Naive B cell (primary cell): ENCODE data around the gene POLR2I. TPM values are rescaled to one million over a fixed set of nuclear protein-coding genes. Genes with fewer than 3 reads are reported as not detected.

Source experiments
- ATAC-seq, 2 donors: fragments of 150-1000 bp; cut with Tn5 transposase; 2 replicates each; pipeline ENCODE4 v1.10.0; 2021; ENCODE audit warnings: low read depth in 2 of 2, mild to moderate bottlenecking in 2 of 2, moderate library complexity in 2 of 2
- DNase-seq: peaks from one replicate; pipeline ENCODE4 v3.0.0; 2022
- H3K27ac Mint-ChIP-seq, 6 donors: one replicate each; pipeline ENCODE4 v1.8.0; 2020 to 2022; ENCODE audit warnings: mild to moderate bottlenecking in 6 of 6, mixed read lengths in 6 of 6, moderate library complexity in 5 of 6, inconsistent platforms in 2 of 6
- H3K27me3 Mint-ChIP-seq, 3 donors: one replicate each; pipeline ENCODE4 v1.8.0; 2021 to 2022; ENCODE audit warnings: mixed read lengths in 3 of 3, mild to moderate bottlenecking in 1 of 3
- H3K36me3 Mint-ChIP-seq, 2 donors: one replicate each; pipeline ENCODE4 v1.8.0; 2020 to 2022; ENCODE audit warnings: mixed read lengths in 2 of 2, inconsistent platforms in 1 of 2, mild to moderate bottlenecking in 1 of 2
- H3K4me1 Mint-ChIP-seq, 3 donors: one replicate each; pipeline ENCODE4 v1.8.0; 2020 to 2022; ENCODE audit warnings: mixed read lengths in 3 of 3, inconsistent platforms in 1 of 3, mild to moderate bottlenecking in 1 of 3, moderate library complexity in 1 of 3
- H3K4me3 Mint-ChIP-seq, 8 donors: one replicate each; pipeline ENCODE4 v1.8.0; 2020 to 2022; ENCODE audit warnings: mild to moderate bottlenecking in 8 of 8, mixed read lengths in 8 of 8, moderate library complexity in 8 of 8, inconsistent platforms in 2 of 8
- H3K9me3 Mint-ChIP-seq, 7 donors: one replicate each; pipeline ENCODE4 v1.8.0; 2020 to 2022; ENCODE audit warnings: mixed read lengths in 7 of 7, mild to moderate bottlenecking in 5 of 7, inconsistent platforms in 2 of 7, moderate library complexity in 1 of 7
- polyA plus RNA-seq, 6 donors: library from polyadenylated mRNA; unstranded; fragments of 300-500 nt; fragmentation: Illumina TruSeq; gene quantifications; one replicate each; pipeline ENCODE4 v1.2.3, GENCODE V29; 2021; ENCODE audit warnings: low read depth in 6 of 6

The POLR2I gene
- polyA plus RNA-seq, 6 donors from 2014 or later, result 112 to 139 (median 126) TPM

DNA sequence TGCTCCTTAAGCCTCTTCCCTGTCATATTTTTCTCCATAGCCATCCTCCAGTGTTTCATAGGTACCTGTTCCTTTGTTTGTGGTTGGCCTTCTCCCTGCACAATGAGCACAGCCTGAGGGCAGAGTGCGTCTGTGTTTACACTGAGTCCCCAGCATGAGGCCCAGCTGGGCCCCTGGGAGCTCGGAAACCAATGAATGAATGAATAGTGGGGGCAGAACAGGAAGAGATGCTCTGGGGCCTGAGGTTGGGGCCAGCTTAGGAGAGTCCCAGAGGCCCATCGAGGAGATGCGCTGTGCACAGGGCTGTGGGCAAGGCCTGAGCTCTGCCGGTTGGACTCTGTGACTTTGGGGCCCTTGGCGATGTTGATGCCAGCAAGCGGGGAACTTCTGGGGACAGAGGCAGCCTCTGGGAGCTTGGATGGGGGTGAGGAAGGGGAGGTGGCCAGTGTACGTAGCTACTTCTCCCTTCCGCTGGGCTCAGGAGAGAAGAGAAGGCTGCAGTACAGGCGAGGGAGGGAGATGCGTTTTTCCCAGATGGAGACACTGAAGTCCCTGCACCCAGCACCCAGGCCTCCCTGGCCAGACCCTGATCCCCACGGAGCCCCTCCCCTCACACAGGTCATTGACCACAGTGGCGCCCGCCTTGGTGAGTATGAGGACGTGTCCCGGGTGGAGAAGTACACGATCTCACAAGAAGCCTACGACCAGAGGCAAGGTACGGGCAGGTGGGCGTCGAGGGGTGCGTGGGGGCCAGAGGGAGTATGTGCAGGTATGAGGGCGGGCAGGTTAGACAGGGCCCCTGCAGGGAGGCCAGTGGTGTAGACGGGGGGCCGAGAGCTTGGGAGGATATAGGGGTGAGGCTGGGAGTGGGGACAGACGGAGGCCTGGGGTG is 5.7 kb upstream of the POLR2I start:
- ATAC-seq (no peak), DNase-seq (no peak)
- Mint-ChIP-seq H3K27ac (peak overlapping the region in 1 of 6 donors; percentile 89), H3K27me3 (no peaks in the 10 kb centered on the region), H3K9me3 (no peaks in the 10 kb centered on the region), H3K4me3 (peak overlapping the region in 1 of 8 donors; percentile 27), H3K4me1 (peaks cover 26 to 46% (median 31%) of the 10 kb centered on the region in 3 donors), H3K36me3 (peaks cover 5 to 17% of the 10 kb centered on the region in 2 donors)

DNA sequence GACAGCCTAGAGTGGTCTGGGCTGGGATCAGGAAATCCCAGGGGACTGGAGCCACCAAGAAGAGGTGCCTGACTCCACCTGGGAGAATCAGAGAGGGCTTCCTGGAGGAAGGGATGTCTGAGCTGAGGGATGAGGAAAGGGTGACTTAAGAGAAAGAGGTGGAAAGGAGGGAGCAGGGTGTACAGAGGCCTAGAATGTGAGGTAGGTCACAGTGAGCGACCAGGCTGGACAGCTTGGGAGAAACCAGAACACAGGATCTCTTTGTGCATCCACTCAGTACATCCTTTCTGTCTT is 1.6 kb upstream of the POLR2I start:
- peaks cover 42 to 72% (median 54%) of the 10 kb centered on the region in 3 donors for H3K4me1 Mint-ChIP-seq
- H3K27ac Mint-ChIP-seq, result peak overlapping the region in 5 of 6 donors; percentile 83 to 98 (median 91)
- H3K36me3 Mint-ChIP-seq, result peaks cover 5 to 26% of the 10 kb centered on the region in 2 donors
- H3K9me3 Mint-ChIP-seq, result no peaks in the 10 kb centered on the region
- ATAC-seq, result no peak
- DNase-seq, result no peak
- no peaks in the 10 kb centered on the region for H3K27me3 Mint-ChIP-seq
- peak overlapping the region; percentile 81 to 99 (median 96) for H3K4me3 Mint-ChIP-seq

DNA sequence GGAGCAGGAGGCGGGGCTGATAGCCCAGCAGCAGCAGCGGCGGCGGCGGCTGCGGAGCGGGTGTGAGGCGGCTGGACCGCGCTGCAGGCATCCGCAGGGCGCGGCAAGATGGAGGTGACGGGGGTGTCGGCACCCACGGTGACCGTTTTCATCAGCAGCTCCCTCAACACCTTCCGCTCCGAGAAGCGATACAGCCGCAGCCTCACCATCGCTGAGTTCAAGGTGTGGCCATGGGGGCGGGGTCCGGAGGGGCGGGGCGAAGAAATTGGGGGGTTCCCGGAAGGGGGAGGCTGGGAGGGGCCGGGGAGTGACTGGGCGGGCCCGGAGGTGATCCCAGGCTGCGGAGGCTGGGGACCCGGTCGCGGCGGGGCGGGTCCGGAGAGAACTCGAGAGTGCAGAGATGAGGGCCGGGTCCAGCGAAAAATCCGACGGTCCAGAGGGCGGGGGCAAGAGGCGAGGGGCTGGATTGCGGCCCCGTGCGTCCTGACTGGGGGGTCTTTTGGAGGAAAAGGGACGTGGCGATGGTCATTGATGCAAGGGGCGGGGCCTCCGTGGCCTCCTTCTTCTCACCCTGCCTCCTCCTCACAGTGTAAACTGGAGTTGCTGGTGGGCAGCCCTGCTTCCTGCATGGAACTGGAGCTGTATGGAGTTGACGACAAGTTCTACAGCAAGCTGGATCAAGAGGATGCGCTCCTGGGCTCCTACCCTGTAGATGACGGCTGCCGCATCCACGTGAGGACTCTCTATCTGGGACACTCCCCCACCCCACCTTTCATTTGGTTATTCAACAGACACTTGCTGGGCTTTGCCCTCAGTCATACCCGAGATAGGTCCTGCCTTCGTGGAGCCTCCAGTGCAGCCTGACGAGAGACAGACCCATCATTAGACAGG is 1.0 kb upstream of the POLR2I start, which contains the start of gene TBCB:
Gene TBCB, plus strand, starts transcription at position 16 of the 891 bp plus-strand sequence. Its CDS starts 93 bp downstream, at position 109.
- DNase-seq (no peak), ATAC-seq (peak; percentile 48 to 51)
- H3K27ac Mint-ChIP-seq, result peak within 1 kb of the TSS; percentile 98 to 100 (median 98)
- H3K36me3 Mint-ChIP-seq, result peaks cover 5 to 26% of the 10 kb centered on the region in 2 donors
- H3K4me1 Mint-ChIP-seq, result peaks cover 42 to 68% (median 54%) of the 10 kb centered on the region in 3 donors
- peak within 1 kb of the TSS; percentile 81 to 99 (median 96) for H3K4me3 Mint-ChIP-seq
- H3K9me3 Mint-ChIP-seq, result no peaks in the 10 kb centered on the region
- no peaks in the 10 kb centered on the region for H3K27me3 Mint-ChIP-seq

DNA sequence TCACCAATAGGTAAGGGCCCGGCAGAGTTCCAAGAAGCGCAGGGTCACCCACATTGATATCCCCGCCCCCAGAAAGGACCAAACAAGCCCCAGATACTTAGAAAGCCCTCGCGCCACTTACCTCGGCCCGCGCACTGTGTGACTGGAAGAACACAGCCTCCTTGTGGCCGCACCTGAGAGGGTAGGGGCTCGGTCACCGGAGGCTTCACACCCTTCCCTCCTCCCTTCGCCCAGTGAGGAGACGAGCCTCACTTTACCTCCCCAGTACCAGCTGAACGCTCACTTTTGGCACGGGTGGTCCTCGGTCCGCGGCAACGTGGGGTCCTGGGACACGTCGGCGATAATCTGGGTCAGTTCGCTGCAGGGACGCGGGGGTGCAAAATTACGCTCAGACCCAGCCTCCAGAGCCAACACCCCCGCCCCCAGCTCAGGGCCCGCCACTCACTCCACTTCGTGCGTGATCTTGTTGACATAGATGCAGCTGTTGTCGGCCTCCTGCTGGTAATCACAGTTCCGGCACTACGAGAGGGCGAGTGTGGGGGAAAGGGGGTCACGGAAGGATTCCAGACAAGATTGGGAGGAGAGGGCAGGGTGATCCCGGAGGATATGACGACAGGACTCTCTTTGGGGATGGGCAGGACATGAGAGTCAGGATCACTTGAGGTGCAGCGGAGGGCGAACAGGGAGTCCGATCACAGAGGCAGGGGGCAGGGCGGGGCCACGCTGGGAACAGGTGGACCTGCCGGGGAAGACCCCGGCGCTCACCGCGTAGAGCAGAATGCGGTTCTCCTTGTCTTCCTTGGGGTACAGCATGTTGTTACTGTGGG is 568 bp downstream of the POLR2I start:
- Mint-ChIP-seq H3K9me3 (no peaks in the 10 kb centered on the region), H3K27ac (peak overlapping the region; percentile 98 to 100 (median 98)), H3K4me1 (peaks cover 36 to 54% (median 49%) of the 10 kb centered on the region in 3 donors), H3K4me3 (peak overlapping the region; percentile 81 to 99 (median 96)), H3K36me3 (peaks cover 5 to 18% of the 10 kb centered on the region in 2 donors), H3K27me3 (no peaks in the 10 kb centered on the region)
- ATAC-seq (peak in 1 of 2 donors; percentile 2), DNase-seq (no peak)

DNA sequence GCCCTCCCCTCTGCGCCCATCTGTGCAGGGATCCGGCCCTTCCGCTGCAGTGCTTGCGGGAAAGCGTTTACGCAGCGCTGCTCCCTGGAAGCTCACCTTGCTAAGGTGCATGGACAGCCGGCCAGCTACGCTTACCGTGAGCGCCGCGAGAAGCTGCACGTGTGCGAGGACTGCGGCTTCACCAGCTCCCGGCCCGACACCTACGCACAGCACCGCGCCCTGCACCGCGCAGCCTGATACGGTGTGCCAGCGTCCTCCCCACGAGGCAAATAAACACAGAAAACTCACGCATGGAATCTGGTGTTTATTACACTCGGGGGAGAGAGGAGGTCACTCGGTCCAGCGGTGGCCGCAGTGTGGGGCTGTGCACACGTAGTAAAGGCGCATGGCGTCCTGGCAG is 1.2 kb downstream of the POLR2I start:
- Mint-ChIP-seq H3K9me3 (no peaks in the 10 kb centered on the region), H3K4me3 (peak overlapping the region; percentile 81 to 99 (median 96)), H3K27me3 (no peaks in the 10 kb centered on the region), H3K27ac (peak overlapping the region in 2 of 6 donors; percentile 79 to 98), H3K4me1 (peaks cover 36 to 50% (median 43%) of the 10 kb centered on the region in 3 donors), H3K36me3 (peaks cover 5 to 16% of the 10 kb centered on the region in 2 donors)
- no peak for DNase-seq
- no peak for ATAC-seq

DNA sequence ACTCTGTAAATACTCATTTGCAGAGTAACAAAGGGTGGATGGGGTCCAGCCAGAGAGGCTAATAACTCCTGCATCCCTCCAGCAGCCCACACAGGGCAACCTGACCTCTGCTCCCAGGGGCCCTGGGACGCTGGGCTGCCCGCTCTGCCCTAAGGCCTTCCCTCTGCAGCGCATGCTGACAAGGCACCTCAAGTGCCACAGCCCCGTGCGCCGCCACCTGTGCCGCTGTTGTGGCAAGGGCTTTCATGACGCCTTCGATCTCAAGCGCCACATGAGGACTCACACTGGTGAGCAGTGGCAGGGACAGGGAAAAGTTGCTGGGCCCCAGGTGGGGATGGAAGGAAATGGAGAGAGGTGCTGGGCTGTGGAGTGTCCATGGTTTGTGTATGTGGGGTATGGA is 2.0 kb downstream of the POLR2I start:
- Mint-ChIP-seq H3K27ac (peak overlapping the region in 4 of 6 donors; percentile 12 to 98 (median 72)), H3K9me3 (no peaks in the 10 kb centered on the region), H3K4me1 (peaks cover 33 to 44% (median 42%) of the 10 kb centered on the region in 3 donors), H3K36me3 (peaks cover 0 to 9% of the 10 kb centered on the region in 2 donors), H3K4me3 (peak overlapping the region in 7 of 8 donors; percentile 68 to 96 (median 83)), H3K27me3 (no peaks in the 10 kb centered on the region)
- no peak for DNase-seq
- no peak for ATAC-seq

DNA sequence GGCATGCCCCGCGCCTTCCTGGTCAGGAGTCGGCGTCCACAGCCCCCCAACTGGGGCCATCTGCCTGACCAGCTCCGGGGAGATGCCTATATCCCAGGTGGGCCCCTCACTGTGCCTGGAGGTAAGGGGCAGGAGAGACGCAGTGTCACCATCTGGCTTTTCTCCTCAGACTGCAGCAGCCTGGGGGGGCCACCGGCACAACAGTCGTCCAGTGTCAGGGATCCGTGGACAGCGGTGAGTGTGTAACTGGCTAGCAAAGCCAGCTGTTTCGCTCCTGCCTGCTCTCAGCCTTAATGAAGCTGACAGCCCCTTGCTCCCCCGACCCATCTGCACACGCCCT is 3.5 kb downstream of the POLR2I start:
- no peak for DNase-seq
- peaks cover 0 to 9% of the 10 kb centered on the region in 2 donors for H3K36me3 Mint-ChIP-seq
- no peaks in the 10 kb centered on the region for H3K9me3 Mint-ChIP-seq
- peak overlapping the region in 1 of 8 donors; percentile 88 for H3K4me3 Mint-ChIP-seq
- ATAC-seq, result no peak
- no peak overlapping the region for H3K27ac Mint-ChIP-seq
- peaks cover 27 to 32% (median 29%) of the 10 kb centered on the region in 3 donors for H3K4me1 Mint-ChIP-seq
- H3K27me3 Mint-ChIP-seq, result no peaks in the 10 kb centered on the region

DNA sequence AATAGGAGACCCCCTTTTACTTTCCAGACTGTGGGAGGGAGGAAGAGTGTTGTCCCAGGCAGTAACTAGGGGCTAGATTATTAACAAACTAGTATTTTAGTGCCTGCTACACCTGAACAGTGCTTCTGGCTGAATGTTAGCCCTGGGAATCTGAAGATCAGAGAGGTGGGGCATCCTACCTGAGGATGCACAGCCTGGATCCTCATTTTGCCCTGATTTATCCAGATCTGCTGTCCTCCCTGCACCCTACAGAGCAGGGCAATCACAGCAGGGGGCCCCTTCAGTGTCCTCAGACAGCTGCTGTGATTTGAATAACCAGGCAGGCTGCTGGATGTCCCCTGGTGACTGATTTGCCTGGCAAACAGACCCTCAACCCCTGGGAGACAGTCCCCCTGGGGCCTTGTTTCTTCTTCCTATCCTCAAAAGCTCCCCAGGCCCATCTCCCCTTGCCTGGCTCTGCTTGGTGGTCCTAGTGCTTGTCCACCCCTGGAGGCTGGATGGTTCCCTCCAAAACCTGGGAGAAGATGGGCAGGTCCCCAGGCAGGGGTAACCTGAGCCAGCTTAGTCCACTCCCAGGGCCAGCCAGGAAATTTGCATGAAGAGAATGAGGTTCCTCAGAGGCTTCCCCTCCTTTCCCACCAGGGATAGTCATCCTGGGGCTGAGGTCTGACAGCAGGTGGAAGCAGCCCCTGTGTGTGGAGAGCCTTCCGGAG is 4.0 kb downstream of the POLR2I start, which contains the start of gene OVOL3:
Gene OVOL3, plus strand, starts transcription at position 657 of the 713 bp plus-strand sequence. CDS start 60 bp downstream, outside the sequence.
- DNase-seq, result no peak
- peak within 1 kb of the TSS in 3 of 8 donors; percentile 76 to 88 (median 81) for H3K4me3 Mint-ChIP-seq
- no peaks in the 10 kb centered on the region for H3K27me3 Mint-ChIP-seq
- ATAC-seq, result no peak
- peaks cover 0 to 9% of the 10 kb centered on the region in 2 donors for H3K36me3 Mint-ChIP-seq
- no peaks in the 10 kb centered on the region for H3K9me3 Mint-ChIP-seq
- H3K27ac Mint-ChIP-seq, result peak within 1 kb of the TSS in 1 of 6 donors; percentile 69
- H3K4me1 Mint-ChIP-seq, result peaks cover 24 to 26% (median 26%) of the 10 kb centered on the region in 3 donors

DNA sequence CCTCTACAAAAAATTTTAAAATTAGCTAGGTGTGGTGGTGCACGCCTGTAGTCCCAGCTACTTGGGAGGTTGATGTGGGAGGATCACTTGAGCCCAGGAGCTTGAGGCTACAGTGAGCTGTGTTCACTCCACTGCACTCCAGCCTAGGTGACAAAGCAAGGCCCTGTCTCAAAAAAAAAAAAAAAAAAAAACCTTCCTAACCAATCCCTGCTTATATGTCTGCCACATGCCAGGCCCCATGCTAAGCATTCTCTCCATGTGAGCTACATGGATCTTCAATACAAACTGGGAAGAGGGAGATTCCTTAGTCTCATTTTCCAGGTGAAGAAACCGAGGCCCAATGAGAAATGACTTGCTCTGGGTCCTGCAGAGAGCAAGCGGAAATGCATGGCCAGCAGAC is 6.0 kb downstream of the POLR2I start:
- Mint-ChIP-seq H3K4me1 (peaks cover 10 to 11% (median 10%) of the 10 kb centered on the region in 3 donors), H3K4me3 (peak overlapping the region in 1 of 8 donors; percentile 20), H3K27ac (no peak overlapping the region)

DNA sequence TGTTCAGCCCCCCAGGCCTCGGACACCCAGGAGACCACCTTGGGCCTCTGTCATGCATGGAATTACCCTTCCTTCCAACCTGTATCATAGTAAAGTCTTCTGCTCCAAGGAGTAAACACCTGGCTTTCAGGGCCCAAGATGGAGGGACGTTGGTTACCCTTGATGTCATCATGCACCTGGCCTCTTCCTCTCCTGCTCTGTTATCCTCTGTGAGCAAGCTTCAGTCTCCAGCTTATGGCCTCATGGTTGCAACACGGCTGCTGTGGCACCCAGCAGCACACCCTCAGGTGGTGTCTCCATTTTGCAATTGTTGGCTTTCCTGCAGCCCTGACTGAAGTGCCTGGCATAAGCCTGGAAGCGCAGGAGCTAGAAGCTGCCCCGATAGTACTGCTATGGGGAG is 7.7 kb downstream of the POLR2I start:
- peaks cover 0 to 3% (median 0%) of the 10 kb centered on the region in 3 donors for H3K4me1 Mint-ChIP-seq
- no peak overlapping the region for H3K27ac Mint-ChIP-seq
- ATAC-seq (no peak), DNase-seq (no peak)
- no peaks in the 10 kb centered on the region for H3K36me3 Mint-ChIP-seq
- H3K9me3 Mint-ChIP-seq, result no peaks in the 10 kb centered on the region
- H3K27me3 Mint-ChIP-seq, result no peaks in the 10 kb centered on the region
- peak overlapping the region in 1 of 8 donors; percentile 21 for H3K4me3 Mint-ChIP-seq

More for the DNA sequence above, 6.0 kb downstream of the POLR2I start:
- Mint-ChIP-seq H3K9me3 (no peaks in the 10 kb centered on the region), H3K36me3 (peaks cover 0 to 9% of the 10 kb centered on the region in 2 donors), H3K27me3 (no peaks in the 10 kb centered on the region)
- DNase-seq, result no peak
- no peak for ATAC-seq

DNA sequence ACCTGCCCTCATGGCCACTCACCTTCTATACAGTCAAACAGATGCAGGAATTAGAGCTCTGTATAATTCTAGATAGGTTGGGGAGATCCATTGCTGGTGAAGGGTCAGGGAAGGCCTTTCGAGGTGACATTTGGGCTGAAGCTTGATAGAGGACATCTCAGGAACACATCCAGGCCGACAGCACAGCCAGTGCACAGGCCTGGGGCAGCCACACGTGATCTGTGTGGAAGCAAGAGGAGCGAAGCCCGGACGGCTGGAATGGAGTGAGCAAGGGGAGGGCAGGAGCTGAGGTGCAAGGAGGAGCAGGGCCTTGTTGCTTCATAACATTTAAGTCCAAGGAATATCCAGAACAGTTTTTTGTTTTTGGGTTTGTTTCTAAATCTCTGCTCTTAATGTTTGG is 8.2 kb downstream of the POLR2I start:
- no peaks in the 10 kb centered on the region for H3K9me3 Mint-ChIP-seq
- H3K4me1 Mint-ChIP-seq, result peaks cover 0 to 3% (median 0%) of the 10 kb centered on the region in 3 donors
- H3K4me3 Mint-ChIP-seq, result no peak overlapping the region
- H3K27me3 Mint-ChIP-seq, result no peaks in the 10 kb centered on the region
- DNase-seq (no peak), ATAC-seq (no peak)
- H3K27ac Mint-ChIP-seq, result peak overlapping the region in 1 of 6 donors; percentile 95
- H3K36me3 Mint-ChIP-seq, result no peaks in the 10 kb centered on the region
